HepG2 (cell line): ENCODE data around the gene NSMF. TPM values are rescaled to one million over a fixed set of nuclear protein-coding genes. Genes with fewer than 3 reads are reported as not detected.

Experiments
- HNF1A ChIP-seq, 2 experiments: sonication (generic) in 1 of 2; formaldehyde crosslinking in 1 of 2; IDR thresholded peaks; 2 replicates each; pipeline versions ENCODE4 v1.4.0 to v1.6.1; 2016 to 2020; ENCODE audit warnings: borderline replicate concordance in 1 of 2, low read depth in 1 of 2, mild to moderate bottlenecking in 1 of 2, missing genetic modification reagents in 1 of 2
- RBAK ChIP-seq: sonication (generic); formaldehyde crosslinking; IDR thresholded peaks from 2 replicates; pipeline ENCODE4 v1.5.1; 2020; ENCODE audit warnings: mild to moderate bottlenecking, missing genetic modification reagents
- RERE ChIP-seq: IDR thresholded peaks from 2 replicates; pipeline ENCODE4 v1.6.1; 2016; ENCODE audit warnings: low read depth, missing genetic modification reagents, missing compliant biosample characterization
- SALL1 ChIP-seq: sonication (generic); formaldehyde crosslinking; IDR thresholded peaks from 2 replicates; pipeline ENCODE4 v1.8.0; 2022; ENCODE audit warnings: mild to moderate bottlenecking, missing genetic modification reagents
- SP2 ChIP-seq: sonication (generic); formaldehyde crosslinking; IDR thresholded peaks from 2 replicates; pipeline ENCODE4 v1.5.1; 2020; ENCODE audit warnings: mild to moderate bottlenecking, missing genetic modification reagents
- TBP ChIP-seq: sonication (generic); formaldehyde crosslinking; IDR thresholded peaks from 2 replicates; pipeline ENCODE4 v1.5.0; 2020; ENCODE audit warnings: missing genetic modification reagents
- ZBTB1 ChIP-seq: sonication (generic); formaldehyde crosslinking; IDR thresholded peaks from 2 replicates; pipeline ENCODE4 v1.4.0; 2020; ENCODE audit warnings: missing genetic modification reagents, borderline replicate concordance
- ZNF18 ChIP-seq: sonication (generic); formaldehyde crosslinking; IDR thresholded peaks from 2 replicates; pipeline ENCODE4 v1.8.0; 2022; ENCODE audit warnings: mild to moderate bottlenecking, missing genetic modification reagents; ENCODE audit not compliant: insufficient replicate concordance
- ZNF275 ChIP-seq: sonication (generic); formaldehyde crosslinking; IDR thresholded peaks from 2 replicates; pipeline ENCODE4 v1.8.0; 2022; ENCODE audit warnings: missing genetic modification reagents, mild to moderate bottlenecking, inconsistent platforms, borderline replicate concordance
- ZNF296 ChIP-seq: sonication (generic); formaldehyde crosslinking; conservative IDR thresholded peaks from 2 replicates; pipeline ENCODE4 v1.5.0; 2020; ENCODE audit warnings: mild to moderate bottlenecking, missing genetic modification reagents
- ZNF530 ChIP-seq: sonication (generic); formaldehyde crosslinking; IDR thresholded peaks from 2 replicates; pipeline ENCODE4 v1.5.0; 2020; ENCODE audit warnings: low read depth, mild to moderate bottlenecking, missing genetic modification reagents
- ZSCAN21 ChIP-seq: sonication (generic); formaldehyde crosslinking; IDR thresholded peaks from 2 replicates; pipeline ENCODE4 v1.8.0; 2022; ENCODE audit warnings: mild to moderate bottlenecking, missing genetic modification reagents, moderate library complexity, borderline replicate concordance
- polyA plus RNA-seq, 8 experiments: library from polyadenylated mRNA; depleted of rRNA in 3 of 8; stranded (reverse) in 7 of 8; unstranded in 1 of 8; fragments of >200 nt; fragmentation: Illumina TruSeq in 4 of 8; extraction: Trizol in 4 of 8; gene quantifications; 2 replicates each; pipeline versions ENCODE4 v1.2.1 to v1.2.3, GENCODE V29; 2011 to 2016; ENCODE audit warnings: low read depth in 4 of 8, missing spikeins in 1 of 8, mixed read lengths in 1 of 8; ENCODE audit not compliant: insufficient read depth in 1 of 8
- total RNA-seq, 5 experiments: library from RNA; depleted of rRNA; stranded (reverse); fragments of >200 nt; fragmentation: Illumina TruSeq; extraction: Trizol; gene quantifications; 2 replicates each; pipeline ENCODE4 v1.2.3, GENCODE V29; 2016; ENCODE audit warnings: low read depth in 1 of 5

The NSMF gene
- total and polyA plus RNA-seq, 2 of the 13 experiments (the other 11 are each of a cell fraction or from before 2014, with no cell fraction given) = 44.3 to 183 TPM

- TF ChIP-seq ZNF18 (CRISPR knock-in tag) (no peak), ZSCAN21 (CRISPR knock-in tag) (peak; percentile 29; the same call in 1 of the 2 replicates), ZBTB1 (no peak), ZNF275 (CRISPR knock-in tag) (no peak), HNF1A (IDR thresholded peaks at IDR 0.05; ENCODE audit: low read depth) (no peak), HNF1A (CRISPR knock-in tag; IDR thresholded peaks at IDR 0.05; ENCODE audit: borderline replicate concordance) (no peak; the same call in 1 of the 2 replicates), RERE (CRISPR knock-in tag) (0 out of 2 replicates have a peak, but pooled peaks have one; percentile 31), SP2 (CRISPR knock-in tag) (peak; percentile 51; the same call in 1 of the 2 replicates), TBP (CRISPR knock-in tag) (no peak), SALL1 (CRISPR knock-in tag) (peak; percentile 83; the same call in 1 of the 2 replicates), ZNF530 (CRISPR knock-in tag) (no peak), RBAK (CRISPR knock-in tag) (no peak), ZNF296 (CRISPR knock-in tag) (no peak)
Observed at GRCh38 chr9:137422604-137423513, 36.3 kb downstream of the NSMF start, which contains the start of the genes EXD3 and NOXA1 (continued).
